Measurements from ENCODE around the gene PDE6D. TPM values are rescaled to one million over a fixed set of nuclear protein-coding genes. Genes with fewer than 3 reads are reported as not detected.
A peak's percentile ranks its signal among the peaks of the same experiment; 100 is the strongest.

Gene PDE6D
- total and polyA plus RNA-seq, 2 of the 13 experiments (the other 11 are each of a cell fraction or from before 2014, with no cell fraction given) = 14.1 to 23.2 TPM

DNA sequence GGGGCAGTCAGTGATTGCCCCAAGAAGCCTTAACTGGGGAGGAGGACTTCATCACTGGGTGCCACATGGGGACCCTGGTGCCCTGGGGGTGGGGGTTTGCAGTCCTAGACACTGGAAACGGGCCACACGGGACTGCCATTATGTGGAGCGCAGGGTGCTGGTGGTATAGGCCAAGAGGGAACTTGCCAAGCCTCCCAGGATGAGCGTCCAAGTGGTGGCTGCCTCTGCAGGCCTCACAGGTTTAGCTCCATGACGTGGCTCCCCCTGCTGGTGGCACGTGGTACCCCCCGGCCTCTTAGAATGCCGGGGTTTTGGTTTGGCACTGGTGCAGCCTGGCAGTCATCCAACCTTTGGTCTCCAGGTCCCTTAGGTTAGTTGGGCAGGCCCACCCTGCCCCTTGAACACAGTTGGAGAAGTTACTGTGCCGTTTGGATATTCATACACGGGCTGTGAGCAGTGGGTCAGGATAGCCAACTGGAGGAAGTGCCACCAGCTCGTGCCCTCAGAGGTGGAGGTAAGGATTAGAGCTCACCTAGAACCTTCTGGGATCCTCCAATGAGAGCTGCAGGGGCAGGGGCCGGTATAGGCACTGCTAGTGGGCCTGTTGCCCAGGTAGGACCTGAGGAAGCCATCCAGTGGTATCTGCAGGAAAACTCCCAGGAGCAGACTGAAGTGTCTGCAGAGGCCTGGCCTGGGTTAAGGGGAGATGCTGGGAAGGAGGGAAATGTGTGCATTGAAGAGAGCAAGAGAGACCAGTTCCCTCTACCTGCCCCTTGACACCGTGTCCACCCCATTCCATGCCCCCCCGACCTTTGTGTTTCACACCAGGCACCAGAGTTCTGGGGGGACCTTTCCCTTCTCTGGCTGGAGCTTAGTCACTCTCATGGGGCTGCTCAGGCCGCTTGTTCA is 67.1 kb downstream of the PDE6D start (continued):
- TF ChIP-seq TFAP4 (IDR thresholded peaks at IDR 0.05; ENCODE audit: borderline replicate concordance, low read depth) = no peak
- peak; percentile 99 for TF ChIP-seq AGO2 (optimal IDR thresholded peaks at IDR 0.05; ENCODE audit: low read depth, low read length)
- TF ChIP-seq CSRNP1 (CRISPR knock-in tag; IDR thresholded peaks at IDR 0.05) = 0 out of 2 replicates have a peak, but pooled peaks have one; percentile 30
- TF ChIP-seq HCFC1 (IDR thresholded peaks at IDR 0.05; ENCODE audit: low read depth, low read length) = peak; percentile 31; the same call in 1 of the 2 replicates
- TF ChIP-seq, protein P1, sequence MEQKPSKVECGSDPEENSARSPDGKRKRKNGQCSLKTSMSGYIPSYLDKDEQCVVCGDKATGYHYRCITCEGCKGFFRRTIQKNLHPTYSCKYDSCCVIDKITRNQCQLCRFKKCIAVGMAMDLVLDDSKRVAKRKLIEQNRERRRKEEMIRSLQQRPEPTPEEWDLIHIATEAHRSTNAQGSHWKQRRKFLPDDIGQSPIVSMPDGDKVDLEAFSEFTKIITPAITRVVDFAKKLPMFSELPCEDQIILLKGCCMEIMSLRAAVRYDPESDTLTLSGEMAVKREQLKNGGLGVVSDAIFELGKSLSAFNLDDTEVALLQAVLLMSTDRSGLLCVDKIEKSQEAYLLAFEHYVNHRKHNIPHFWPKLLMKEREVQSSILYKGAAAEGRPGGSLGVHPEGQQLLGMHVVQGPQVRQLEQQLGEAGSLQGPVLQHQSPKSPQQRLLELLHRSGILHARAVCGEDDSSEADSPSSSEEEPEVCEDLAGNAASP (CRISPR knock-in tag; IDR thresholded peaks at IDR 0.05; ENCODE audit: borderline replicate concordance) = peak; percentile 74; the same call in 1 of the 2 replicates
- no peak for TF ChIP-seq ZFP62 (CRISPR knock-in tag; IDR thresholded peaks at IDR 0.05)
- peak in 1 of 2 experiments; percentile 36; a peak in 1 of 4 replicates for TF ChIP-seq NR2F1 (CRISPR knock-in tag; IDR thresholded peaks at IDR 0.05)
- no peak for TF ChIP-seq HOXD1 (CRISPR knock-in tag; IDR thresholded peaks at IDR 0.05)
- TF ChIP-seq ZNF703 (CRISPR knock-in tag; IDR thresholded peaks at IDR 0.05; ENCODE audit: borderline replicate concordance) = no peak
- peak; percentile 76; the same call in 1 of the 2 replicates for TF ChIP-seq ZNF768 (CRISPR knock-in tag; IDR thresholded peaks at IDR 0.05)
- TF ChIP-seq ESRRA (CRISPR knock-in tag; IDR thresholded peaks at IDR 0.05; ENCODE audit: low read depth) = no peak
- peak; percentile 81 for TF ChIP-seq ZNF740 (CRISPR knock-in tag; IDR thresholded peaks at IDR 0.05)
- peak; percentile 95 for TF ChIP-seq POLR2G (IDR thresholded peaks at IDR 0.05; ENCODE audit: low read depth, low read length)
- TF ChIP-seq ZNF317 (CRISPR knock-in tag; IDR thresholded peaks at IDR 0.05) = no peak
- peak; percentile 14 for TF ChIP-seq ZNF781 (CRISPR knock-in tag; IDR thresholded peaks at IDR 0.05; ENCODE audit: borderline replicate concordance, not compliant biosample characterization)
- peak; percentile 58; the same call in 1 of the 2 replicates for TF ChIP-seq KAT8 (CRISPR knock-in tag; IDR thresholded peaks at IDR 0.05)
- TF ChIP-seq ATF2 (CRISPR knock-in tag; IDR thresholded peaks at IDR 0.05) = peak; percentile 53; the same call in 1 of the 2 replicates
- peak; percentile 56 for TF ChIP-seq GABPB1 (CRISPR knock-in tag; IDR thresholded peaks at IDR 0.05)
- TF ChIP-seq GATA4 (IDR thresholded peaks at IDR 0.05; ENCODE audit: borderline replicate concordance, low read depth) = 0 out of 2 replicates have a peak, but pooled peaks have one; percentile 19
- TF ChIP-seq HNF4G (IDR thresholded peaks at IDR 0.05; ENCODE audit: borderline replicate concordance, low read depth, low read length) = peak; percentile 14; the same call in 1 of the 2 replicates
- peak; percentile 52; the same call in 1 of the 2 replicates for TF ChIP-seq HNF4G (CRISPR knock-in tag; IDR thresholded peaks at IDR 0.05; ENCODE audit: borderline replicate concordance, low read depth)
- TF ChIP-seq FOXA3 (CRISPR knock-in tag; IDR thresholded peaks at IDR 0.05) = peak; percentile 52
- TF ChIP-seq SP140L (CRISPR knock-in tag; IDR thresholded peaks at IDR 0.05; ENCODE audit: borderline replicate concordance) = peak; percentile 27; the same call in 1 of the 2 replicates
